Activated B cell treated with CpG ODN at 0.5 μM for 24 hours (primary cell): ENCODE measurements around the gene LRP5. TPM values are rescaled to one million over a fixed set of nuclear protein-coding genes. Genes with fewer than 3 reads are reported as not detected.

Experiments
- ATAC-seq: fragments of 200-7000 bp; cut with Tn5 transposase; one replicate; pipeline ENCODE4 v1.10.0; 2021; ENCODE audit warnings: low read depth, mild to moderate bottlenecking, moderate library complexity
- CTCF ChIA-PET: fragments of 350-600 bp; sonication (Branson Sonifier 250); formaldehyde crosslinking; loops from one replicate; lab custom pipeline; 2021; ENCODE audit warnings: antibody characterized with exemption; lab: Charles Lee
- POLR2A ChIA-PET: fragments of 350-600 bp; sonication (Branson Sonifier 250); formaldehyde crosslinking; loops from one replicate; lab custom pipeline; 2021; ENCODE audit warnings: antibody characterized with exemption; lab: Charles Lee
- DNase-seq: peaks from one replicate; pipeline ENCODE4 v3.0.0; 2022
- H3K27ac Mint-ChIP-seq: one replicate; pipeline ENCODE4 v1.8.0; 2020; ENCODE audit warnings: mixed read lengths
- H3K27me3 Mint-ChIP-seq: one replicate; pipeline ENCODE4 v1.8.0; 2021; ENCODE audit warnings: mixed read lengths
- H3K36me3 Mint-ChIP-seq: one replicate; pipeline ENCODE4 v1.8.0; 2021; ENCODE audit warnings: low read depth, mixed read lengths
- H3K4me1 Mint-ChIP-seq: one replicate; pipeline ENCODE4 v1.8.0; 2021; ENCODE audit warnings: mixed read lengths
- H3K4me3 Mint-ChIP-seq: one replicate; pipeline ENCODE4 v1.8.0; 2020; ENCODE audit warnings: mild to moderate bottlenecking, mixed read lengths
- H3K9me3 Mint-ChIP-seq: one replicate; pipeline ENCODE4 v1.8.0; 2020; ENCODE audit warnings: mixed read lengths
- intact Hi-C: fragments of 100-400 bp; cut with micrococcal nuclease; formaldehyde crosslinking; loops from one replicate; pipeline ENCODE4 v1.15.1; 2024
- total RNA-seq: library from RNA; stranded (reverse); gene quantifications from 2 replicates; pipeline ENCODE4 v1.2.3, GENCODE V29; 2022
- TF ChIP-seq, protein P1 (sequence below): fragments of 200-600 bp; IDR thresholded peaks from one replicate; pipeline ENCODE4 v1.8.0; 2022; ENCODE audit warnings: antibody characterized with exemption, mild to moderate bottlenecking

The LRP5 gene
- total RNA-seq, 1 donor from 2014 or later = 8.7 TPM

- Mint-ChIP-seq H3K27ac (no peak overlapping the region), H3K36me3 (no peaks in the 10 kb centered on the region), H3K27me3 (no peaks in the 10 kb centered on the region), H3K4me3 (no peak overlapping the region), H3K9me3 (no peaks in the 10 kb centered on the region), H3K4me1 (peaks cover 15% of the 10 kb centered on the region)
- POLR2A ChIA-PET = interaction anchor here (0.6 kb wide), 1 partner anchor 46 kb away, joined by 3 read pairs; the partner anchor contains the start of gene PPP6R3
- CTCF ChIA-PET = no interaction called here
- TF ChIP-seq, protein P1, sequence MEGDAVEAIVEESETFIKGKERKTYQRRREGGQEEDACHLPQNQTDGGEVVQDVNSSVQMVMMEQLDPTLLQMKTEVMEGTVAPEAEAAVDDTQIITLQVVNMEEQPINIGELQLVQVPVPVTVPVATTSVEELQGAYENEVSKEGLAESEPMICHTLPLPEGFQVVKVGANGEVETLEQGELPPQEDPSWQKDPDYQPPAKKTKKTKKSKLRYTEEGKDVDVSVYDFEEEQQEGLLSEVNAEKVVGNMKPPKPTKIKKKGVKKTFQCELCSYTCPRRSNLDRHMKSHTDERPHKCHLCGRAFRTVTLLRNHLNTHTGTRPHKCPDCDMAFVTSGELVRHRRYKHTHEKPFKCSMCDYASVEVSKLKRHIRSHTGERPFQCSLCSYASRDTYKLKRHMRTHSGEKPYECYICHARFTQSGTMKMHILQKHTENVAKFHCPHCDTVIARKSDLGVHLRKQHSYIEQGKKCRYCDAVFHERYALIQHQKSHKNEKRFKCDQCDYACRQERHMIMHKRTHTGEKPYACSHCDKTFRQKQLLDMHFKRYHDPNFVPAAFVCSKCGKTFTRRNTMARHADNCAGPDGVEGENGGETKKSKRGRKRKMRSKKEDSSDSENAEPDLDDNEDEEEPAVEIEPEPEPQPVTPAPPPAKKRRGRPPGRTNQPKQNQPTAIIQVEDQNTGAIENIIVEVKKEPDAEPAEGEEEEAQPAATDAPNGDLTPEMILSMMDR = no peak
- ATAC-seq = no peak
- DNase-seq = no peak
- intact Hi-C loops = no loop called here
Measured at GRCh38 chr11:68414496-68415221, 102.3 kb downstream of the LRP5 start.

DNA sequence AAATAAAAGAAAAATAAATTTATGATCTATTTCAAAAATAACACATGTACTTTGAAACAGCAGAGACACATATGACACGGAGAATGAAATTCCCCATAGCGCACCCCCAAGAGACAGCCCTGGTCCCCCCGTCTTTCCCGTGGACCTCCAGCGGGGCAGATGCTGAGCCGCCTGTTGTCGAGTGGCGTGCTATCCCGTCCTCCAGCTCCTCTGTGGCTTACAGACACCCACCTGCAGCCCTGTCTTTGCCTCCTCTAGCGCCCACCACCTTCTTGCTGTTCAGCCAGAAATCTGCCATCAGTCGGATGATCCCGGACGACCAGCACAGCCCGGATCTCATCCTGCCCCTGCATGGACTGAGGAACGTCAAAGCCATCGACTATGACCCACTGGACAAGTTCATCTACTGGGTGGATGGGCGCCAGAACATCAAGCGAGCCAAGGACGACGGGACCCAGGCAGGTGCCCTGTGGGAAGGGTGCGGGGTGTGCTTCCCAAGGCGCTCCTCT lies 103.7 kb downstream of the LRP5 start:
- POLR2A ChIA-PET = no interaction called here
- Mint-ChIP-seq H3K36me3 (no peaks in the 10 kb centered on the region), H3K27me3 (no peaks in the 10 kb centered on the region), H3K4me3 (no peak overlapping the region), H3K9me3 (no peaks in the 10 kb centered on the region), H3K27ac (no peak overlapping the region), H3K4me1 (peaks cover 15% of the 10 kb centered on the region)
- DNase-seq (no peak), ATAC-seq (no peak)
- intact Hi-C loops = no loop called here
- CTCF ChIA-PET = no interaction called here
- TF ChIP-seq, protein P1 = no peak

DNA sequence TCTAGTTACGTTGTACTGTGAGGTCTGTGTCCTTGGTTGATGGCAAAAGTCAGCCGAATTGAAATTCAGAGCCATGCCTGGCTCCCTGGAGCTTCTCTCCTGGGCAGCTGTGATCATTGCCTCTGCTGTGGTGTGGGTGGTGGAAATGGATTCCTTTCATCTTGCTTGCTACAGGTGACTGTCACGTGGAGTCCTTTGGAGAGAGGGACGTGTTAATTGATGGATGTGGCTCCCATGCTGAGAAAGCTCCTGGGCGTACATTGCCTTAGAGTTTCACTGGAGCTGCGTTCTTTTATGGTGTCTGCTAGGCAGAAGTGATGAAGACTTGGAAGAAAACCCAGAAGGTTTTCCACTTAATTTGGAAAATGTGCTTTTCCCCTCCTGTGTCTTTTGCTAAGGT lies 106.3 kb downstream of the LRP5 start:
- Mint-ChIP-seq H3K27me3 (no peaks in the 10 kb centered on the region), H3K27ac (no peak overlapping the region), H3K36me3 (no peaks in the 10 kb centered on the region), H3K9me3 (no peaks in the 10 kb centered on the region), H3K4me1 (peaks cover 8% of the 10 kb centered on the region), H3K4me3 (no peak overlapping the region)
- POLR2A ChIA-PET = no interaction called here
- intact Hi-C loops = no loop called here
- no peak for DNase-seq
- TF ChIP-seq, protein P1 = no peak
- CTCF ChIA-PET = no interaction called here
- ATAC-seq = no peak

GRCh38 chr11:68420171-68420570 lies 107.8 kb downstream of the LRP5 start:
- TF ChIP-seq, protein P1 = no peak
- CTCF ChIA-PET = no interaction called here
- no peaks in the 10 kb centered on the region for H3K9me3 Mint-ChIP-seq
- no peaks in the 10 kb centered on the region for H3K27me3 Mint-ChIP-seq
- H3K4me1 Mint-ChIP-seq = peaks cover 5% of the 10 kb centered on the region
- intact Hi-C loops = no loop called here
- DNase-seq (no peak), ATAC-seq (no peak)
- H3K27ac Mint-ChIP-seq = no peak overlapping the region
- H3K4me3 Mint-ChIP-seq = no peak overlapping the region
- POLR2A ChIA-PET = no interaction called here
- H3K36me3 Mint-ChIP-seq = no peaks in the 10 kb centered on the region

- intact Hi-C loops = no loop called here
- H3K4me3 Mint-ChIP-seq = no peak overlapping the region
- no peaks in the 10 kb centered on the region for H3K4me1 Mint-ChIP-seq
- ATAC-seq (no peak), DNase-seq (no peak)
- POLR2A ChIA-PET = no interaction called here
- CTCF ChIA-PET = no interaction called here
- peaks cover 1% of the 10 kb centered on the region for H3K36me3 Mint-ChIP-seq
- H3K9me3 Mint-ChIP-seq = peaks cover 2% of the 10 kb centered on the region
- TF ChIP-seq, protein P1 = no peak
- no peak overlapping the region for H3K27ac Mint-ChIP-seq
- H3K27me3 Mint-ChIP-seq = no peaks in the 10 kb centered on the region
Measured at GRCh38 chr11:68423481-68423880, 111.1 kb downstream of the LRP5 start.
